Activated CD4-positive, CD25-positive, alpha-beta regulatory T cell treated with anti-CD3 and anti-CD28 coated beads, Interleukin-2, amount 50 U/mL, for 16 hours (primary cell): Measurements from ENCODE around the gene ZER1.
"Not testable (repeated sequence)": the region's sequence is repeated elsewhere in the genome, so short reads cannot be mapped to it uniquely, and the experiment has no call there.

Experiments
- DNase-seq: peaks from one replicate; pipeline ENCODE4 v3.0.0-alpha.2; 2020; ENCODE audit warnings: low read depth, low spot score

The ZER1 gene

GRCh38 chr9:128693738-128694137 is 78.0 kb downstream of the ZER1 start:
- DNase-seq, result not testable (repeated sequence)

GRCh38 chr9:128690684-128691034 is 81.1 kb downstream of the ZER1 start:
- no peak for DNase-seq

DNA sequence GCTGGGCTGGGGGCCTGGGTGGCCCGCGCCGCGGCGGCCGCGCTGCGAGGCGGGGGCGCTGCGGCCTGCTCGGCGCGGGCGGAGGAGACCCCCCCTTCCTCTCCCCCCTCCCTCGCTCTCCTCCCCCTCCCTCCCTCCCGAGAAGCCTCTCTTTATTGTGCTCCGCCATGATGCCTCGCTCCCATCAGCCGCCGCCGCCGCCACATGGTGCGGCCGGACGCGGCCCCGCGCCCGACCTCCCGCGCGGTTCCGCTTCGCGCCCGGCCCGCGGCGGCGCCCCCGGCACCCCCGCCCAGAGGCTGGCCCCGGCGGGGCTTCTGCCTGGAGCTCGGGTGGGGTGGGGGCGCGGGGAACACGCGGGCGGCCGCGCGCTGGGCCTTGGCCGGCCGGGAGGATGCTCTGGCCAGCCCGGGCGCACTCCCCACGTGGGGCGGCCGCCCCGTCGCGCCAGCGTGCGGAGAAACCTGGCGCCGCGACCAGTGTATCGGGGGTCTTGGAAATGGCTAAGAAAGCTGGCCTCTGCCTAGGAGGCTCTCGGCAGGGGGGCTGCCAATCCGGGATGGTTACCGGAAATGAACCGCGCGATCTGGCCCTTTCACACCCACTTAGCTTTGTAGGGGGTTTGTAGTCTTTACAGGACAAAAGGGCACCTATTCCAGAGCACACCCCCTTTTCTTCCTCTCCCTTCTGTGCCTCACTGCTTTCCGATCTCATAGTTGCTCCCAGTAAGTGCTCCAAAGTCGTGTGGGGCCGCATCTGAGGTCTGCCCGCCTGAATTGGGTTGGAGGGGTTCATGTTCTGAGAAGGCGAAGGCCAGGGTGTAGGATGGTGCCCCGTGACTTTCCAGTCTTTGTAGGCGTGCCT is 81.7 kb downstream of the ZER1 start:
- DNase-seq, result peak; percentile 30

DNA sequence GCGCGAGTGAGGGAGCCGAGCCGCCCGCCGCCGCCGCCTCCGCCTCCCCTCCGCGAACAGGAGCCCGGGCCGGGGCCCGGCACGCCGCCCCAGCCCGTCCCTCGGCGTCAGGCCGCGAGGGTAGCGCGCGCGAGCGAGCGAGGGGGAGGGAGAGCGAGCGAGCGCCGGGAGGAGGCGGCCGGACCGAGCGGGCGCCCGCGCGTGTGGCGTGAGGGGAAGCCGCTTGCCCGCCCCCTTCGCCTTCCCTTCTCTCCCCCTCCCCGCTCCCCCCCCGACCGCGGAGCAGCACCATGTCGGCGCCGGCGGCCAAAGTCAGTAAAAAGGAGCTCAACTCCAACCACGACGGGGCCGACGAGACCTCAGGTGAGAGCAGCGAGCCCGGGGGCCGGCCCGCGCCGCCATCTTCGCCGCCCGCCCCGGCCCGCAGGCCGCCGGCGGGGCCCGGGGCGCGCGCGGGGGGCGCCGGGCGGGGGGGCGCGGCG is 82.4 kb downstream of the ZER1 start:
- no peak for DNase-seq

DNA sequence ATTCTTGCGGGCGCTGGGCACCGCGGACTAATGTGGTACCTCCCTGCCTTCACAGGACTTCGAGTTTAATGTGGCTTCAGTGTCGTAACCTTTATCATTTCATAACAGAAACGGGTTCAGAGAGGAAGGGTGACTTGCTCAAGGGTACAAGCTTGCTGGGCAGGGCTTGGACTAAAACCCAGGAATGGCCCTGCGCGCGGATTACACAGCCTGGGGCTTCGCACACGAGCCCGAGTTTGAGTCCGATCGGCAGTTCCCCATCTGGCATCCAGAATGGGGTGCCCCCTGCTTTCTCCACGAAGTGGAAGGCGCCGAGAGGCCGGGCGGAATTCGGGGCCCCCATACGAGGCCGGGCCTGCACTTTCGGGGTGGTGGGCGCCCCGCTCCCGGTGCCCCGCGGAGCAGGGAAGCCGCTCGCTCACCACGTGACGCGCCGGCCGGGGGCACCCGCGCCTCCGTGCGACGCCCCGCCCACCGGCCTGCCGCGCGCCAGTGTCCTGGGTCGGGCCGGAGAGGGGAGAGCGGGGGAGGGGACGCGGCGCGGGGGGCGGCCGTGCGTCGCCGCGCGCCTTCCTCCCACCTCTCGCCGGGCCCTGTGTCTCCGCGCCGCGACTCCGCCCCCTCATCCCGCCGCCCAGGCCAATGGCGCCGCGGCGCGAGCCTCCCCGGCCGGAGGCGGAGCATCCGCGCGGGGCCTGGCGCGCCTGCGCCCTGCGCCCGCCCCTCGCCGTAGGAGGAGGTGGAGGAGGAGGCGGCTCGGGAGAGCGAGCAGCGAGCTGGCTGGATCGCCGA is 83.0 kb downstream of the ZER1 start, which contains the start of gene SET:
TSS of gene SET (plus strand) at position 722 of the 792 bp plus-strand sequence. CDS start 361 bp downstream, outside the sequence.
- DNase-seq, result peak; percentile 81

DNA sequence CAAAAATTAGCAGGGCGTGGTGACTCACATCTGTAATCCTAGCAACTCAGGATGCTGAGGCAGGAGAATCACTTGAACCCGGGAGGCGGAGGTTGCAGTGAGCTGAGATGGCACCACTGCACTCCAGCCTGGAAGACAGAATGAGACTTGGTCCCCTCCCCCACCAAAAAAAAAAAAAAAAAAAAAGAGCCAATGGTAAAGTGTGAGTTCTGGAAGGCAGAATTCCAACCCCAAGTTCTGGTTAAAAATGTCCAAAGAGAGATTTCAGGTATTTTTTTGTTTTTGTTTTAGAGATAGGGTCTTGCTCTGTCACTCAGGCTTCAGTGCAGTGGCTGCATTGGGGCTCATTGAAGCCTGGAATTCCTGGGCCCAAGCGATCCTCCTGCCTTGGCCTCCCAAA is 84.3 kb downstream of the ZER1 start:
- no peak for DNase-seq

- DNase-seq, result no peak
Measured at GRCh38 chr9:128685636-128686489, 85.9 kb downstream of the ZER1 start.

- peak; percentile 54 for DNase-seq
Measured at GRCh38 chr9:128684325-128685199, 87.2 kb downstream of the ZER1 start.

DNA sequence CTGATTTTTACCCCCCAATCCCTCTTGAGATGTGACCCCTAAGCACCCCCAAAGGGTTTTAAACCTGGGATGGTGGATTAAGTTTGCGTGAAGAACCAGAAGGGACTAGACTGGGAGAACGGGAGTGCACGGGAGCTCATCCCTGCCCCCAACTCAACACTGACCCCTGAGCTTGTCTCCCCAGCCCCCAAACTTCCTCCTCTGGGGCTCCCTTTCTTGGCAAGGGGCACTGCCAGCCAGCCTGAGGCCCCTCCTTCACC is 87.7 kb downstream of the ZER1 start:
- no peak for DNase-seq

DNA sequence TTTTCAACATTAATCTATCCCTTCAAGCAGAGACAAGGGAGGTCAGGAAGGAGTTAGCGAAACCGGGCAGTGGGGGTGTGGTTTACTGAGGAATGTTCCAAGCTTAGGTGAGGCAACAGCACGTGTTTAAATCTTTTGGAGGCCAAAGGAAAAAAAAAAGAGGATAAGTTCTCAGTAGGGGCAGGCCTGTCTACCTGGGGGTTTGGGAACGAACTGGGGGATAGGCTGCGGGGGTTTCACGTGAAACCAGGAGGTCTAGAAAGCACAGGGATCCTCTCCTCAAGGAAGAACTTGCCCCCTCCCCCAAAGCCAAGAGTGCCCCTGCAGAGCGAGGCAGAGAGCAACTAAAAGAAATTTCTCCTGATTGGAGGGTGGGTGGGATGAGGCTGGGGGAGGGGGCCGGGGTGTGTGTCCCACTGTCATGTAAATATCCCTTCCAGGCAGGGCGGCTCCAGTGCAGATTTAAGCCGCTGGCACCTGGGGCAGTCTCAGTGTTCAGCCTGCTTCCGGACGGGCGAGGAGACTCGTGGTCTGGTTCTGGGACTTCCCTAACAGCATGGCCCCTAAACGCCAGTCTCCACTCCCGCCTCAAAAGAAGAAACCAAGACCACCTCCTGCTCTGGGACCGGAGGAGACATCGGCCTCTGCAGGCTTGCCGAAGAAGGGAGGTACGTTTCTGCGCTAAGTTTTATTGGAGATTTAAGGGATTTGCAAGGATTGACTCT is 88.2 kb downstream of the ZER1 start:
- no peak for DNase-seq
